HFF-Myc (cell line): ENCODE measurements around the gene CHN2.

ENCODE experiments used
- DNase-seq: peaks from one replicate; pipeline ENCODE4 v3.0.0-alpha.2; 2011; ENCODE audit warnings: low read depth; ENCODE audit errors: extremely low read depth
- H3K4me3 ChIP-seq: replicated peaks from 2 replicates; pipeline ENCODE4 v1.5.1; 2011; ENCODE audit warnings: low read depth, mild to moderate bottlenecking, control low read depth, low read length
- TF ChIP-seq, protein P1 (sequence below): IDR thresholded peaks from 2 replicates; pipeline ENCODE4 v1.5.1; 2012; ENCODE audit warnings: mild to moderate bottlenecking, low read depth, low read length, control low read depth; ENCODE audit errors: missing control alignments

The CHN2 gene

DNA sequence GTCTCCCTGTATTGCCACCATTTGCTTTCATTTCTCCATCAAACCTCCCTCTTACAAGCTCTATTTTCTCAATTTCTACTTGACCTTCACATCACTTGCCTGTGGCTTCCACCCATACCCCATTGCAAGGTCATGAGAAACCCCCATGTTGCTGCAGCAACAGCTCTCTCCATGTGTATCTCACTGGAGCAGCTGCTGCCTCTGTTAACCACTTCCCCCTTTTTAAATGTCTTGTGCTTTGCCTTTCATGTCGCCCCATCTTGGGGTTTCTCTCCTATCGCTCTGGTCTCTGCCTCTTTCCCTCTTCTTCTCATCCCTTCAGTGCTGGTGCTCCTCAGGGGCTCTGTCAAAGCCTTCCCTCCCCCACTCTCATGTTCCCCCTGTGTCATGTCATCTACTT, 148.8 kb downstream of the CHN2 start:
- H3K4me3 ChIP-seq: no peak overlapping the region
- TF ChIP-seq, protein P1, sequence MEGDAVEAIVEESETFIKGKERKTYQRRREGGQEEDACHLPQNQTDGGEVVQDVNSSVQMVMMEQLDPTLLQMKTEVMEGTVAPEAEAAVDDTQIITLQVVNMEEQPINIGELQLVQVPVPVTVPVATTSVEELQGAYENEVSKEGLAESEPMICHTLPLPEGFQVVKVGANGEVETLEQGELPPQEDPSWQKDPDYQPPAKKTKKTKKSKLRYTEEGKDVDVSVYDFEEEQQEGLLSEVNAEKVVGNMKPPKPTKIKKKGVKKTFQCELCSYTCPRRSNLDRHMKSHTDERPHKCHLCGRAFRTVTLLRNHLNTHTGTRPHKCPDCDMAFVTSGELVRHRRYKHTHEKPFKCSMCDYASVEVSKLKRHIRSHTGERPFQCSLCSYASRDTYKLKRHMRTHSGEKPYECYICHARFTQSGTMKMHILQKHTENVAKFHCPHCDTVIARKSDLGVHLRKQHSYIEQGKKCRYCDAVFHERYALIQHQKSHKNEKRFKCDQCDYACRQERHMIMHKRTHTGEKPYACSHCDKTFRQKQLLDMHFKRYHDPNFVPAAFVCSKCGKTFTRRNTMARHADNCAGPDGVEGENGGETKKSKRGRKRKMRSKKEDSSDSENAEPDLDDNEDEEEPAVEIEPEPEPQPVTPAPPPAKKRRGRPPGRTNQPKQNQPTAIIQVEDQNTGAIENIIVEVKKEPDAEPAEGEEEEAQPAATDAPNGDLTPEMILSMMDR: no peak
- DNase-seq: no peak

DNA sequence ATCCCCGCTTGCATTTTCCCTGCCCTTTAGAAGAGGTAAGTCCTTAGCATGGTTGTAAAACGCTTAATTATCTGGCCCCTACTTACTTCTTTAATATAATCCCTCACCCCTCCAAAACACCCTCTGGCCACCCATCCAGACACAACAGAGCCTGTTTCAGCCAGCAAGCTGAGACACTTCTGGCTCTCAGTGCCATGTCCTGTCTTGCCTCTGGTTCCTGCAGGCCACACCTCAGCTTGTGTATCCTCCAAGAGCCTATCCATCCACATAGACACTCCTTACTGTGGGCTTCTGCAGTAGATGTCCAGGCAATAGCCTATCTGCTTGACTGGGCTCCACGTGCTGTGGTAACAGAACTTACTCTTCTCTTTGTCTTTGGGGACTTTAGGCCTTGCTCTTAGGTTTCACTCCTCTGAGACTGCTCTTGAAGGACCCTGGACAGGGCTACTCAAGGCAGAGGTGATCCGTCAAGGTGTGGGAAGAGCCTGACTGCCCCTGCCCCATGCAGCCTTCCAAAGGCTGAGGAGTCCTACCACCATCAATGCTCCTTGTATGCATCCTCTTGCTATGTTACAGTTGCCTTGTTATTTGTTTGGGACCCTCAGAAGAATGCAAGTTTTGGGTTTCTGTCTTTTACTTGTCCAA, 149.9 kb downstream of the CHN2 start:
- TF ChIP-seq, protein P1: no peak
- no peak for DNase-seq

DNA sequence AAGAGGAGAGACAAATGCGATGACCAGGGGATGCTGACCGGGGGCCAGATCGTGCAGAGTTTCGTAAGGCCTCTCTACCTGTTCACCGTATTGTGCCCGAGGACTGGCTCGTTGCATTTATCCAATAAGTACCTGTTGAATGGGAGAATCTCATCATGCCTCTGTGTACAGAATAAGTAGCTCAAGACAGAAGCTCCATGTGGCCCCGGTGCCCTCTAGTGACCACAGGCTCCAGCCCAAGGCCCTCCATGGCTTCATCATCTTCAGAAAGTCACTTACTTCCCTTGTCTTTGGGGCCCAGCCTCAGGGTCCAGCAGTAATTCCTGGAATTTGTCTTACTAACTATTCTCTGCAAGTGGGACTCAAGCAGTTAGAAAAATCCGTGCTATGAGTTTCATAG, 151.0 kb downstream of the CHN2 start:
- no peak for DNase-seq
- TF ChIP-seq, protein P1: peak; percentile 37
- H3K4me3 ChIP-seq: no peak overlapping the region

More for the DNA sequence above, 149.9 kb downstream of the CHN2 start:
- H3K4me3 ChIP-seq: no peak overlapping the region

DNA sequence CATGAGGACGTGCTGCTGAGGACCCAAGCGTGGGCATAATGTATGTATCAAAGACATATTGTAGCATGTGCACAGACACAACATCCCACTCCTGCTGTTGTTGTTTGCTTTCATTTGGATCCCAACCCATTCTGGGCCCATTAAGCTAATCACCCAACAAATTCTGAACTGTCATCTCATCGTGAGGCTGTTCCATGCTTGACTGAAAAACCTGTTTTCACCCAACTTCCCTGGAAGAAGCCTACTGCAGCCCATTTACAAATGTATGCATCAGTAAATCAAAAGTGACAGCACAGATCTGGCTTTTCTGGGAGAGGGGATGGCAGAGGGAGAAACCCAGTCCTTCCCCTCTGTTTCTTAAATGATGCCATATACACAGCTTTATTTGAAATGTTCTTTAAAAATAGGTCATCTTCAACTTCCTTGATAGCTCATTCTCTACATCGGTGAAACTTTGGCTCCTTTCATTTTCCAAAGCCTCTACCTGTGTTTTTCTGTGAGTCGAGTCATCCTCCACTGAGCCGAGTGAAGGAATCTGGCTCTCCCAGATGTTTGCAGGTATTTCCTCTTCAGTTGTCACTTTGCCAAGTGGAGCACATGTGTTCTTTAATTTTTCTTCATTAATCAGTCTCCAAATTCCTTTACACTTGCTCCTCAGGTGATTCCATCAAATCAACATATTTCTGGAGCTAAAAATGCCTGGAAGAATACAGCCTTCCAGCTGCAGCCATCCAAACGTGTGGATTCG, 151.8 kb downstream of the CHN2 start:
- H3K4me3 ChIP-seq: no peak overlapping the region
- TF ChIP-seq, protein P1: no peak
- DNase-seq: no peak

DNA sequence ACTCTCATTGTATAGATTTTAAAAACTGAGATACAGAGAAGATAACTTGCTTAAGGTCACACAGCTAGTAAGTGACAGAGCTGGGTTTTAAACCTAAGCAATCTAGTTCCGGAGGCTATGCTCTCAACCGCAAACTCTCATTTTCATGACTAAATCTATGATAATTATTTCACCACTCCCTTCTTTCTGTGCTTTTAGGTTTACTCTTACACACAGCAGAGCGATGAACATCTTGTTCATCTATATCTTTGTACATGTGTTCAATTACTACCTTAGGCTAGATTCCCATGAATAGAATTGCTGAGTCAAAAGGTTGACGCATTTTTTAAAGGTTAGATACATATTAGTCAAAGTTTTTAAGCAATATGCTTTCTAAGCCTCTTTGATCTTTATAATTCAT, 154.8 kb downstream of the CHN2 start:
- no peak for DNase-seq
- TF ChIP-seq, protein P1: no peak
- no peak overlapping the region for H3K4me3 ChIP-seq

DNA sequence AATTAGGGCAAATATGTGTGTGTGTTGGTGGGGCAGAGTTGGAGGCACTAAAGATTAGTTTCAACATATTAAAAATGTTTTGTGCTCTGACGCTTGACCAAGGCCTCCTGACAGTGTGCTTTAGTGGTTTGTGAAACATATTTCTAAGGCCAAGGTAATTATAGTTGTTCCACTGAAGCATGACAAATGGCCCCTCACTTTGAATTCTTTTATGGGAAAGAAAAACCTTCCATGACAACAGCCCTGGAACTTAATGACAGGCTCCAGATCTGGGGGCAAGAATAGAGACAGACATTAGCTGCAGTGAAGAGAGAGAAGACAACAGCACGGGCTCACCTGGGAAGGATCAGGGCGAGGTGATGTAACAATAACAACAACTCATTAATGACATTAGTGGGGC, 155.8 kb downstream of the CHN2 start:
- DNase-seq: no peak
- no peak overlapping the region for H3K4me3 ChIP-seq
- TF ChIP-seq, protein P1: no peak
